Mucosa of rectum (tissue), 2 donors: ENCODE data around the gene EHBP1.
A peak's percentile ranks its signal among the peaks of the same experiment; 100 is the strongest.
"Not testable (repeated sequence)": the region's sequence is repeated elsewhere in the genome, so short reads cannot be mapped to it uniquely, and the experiment has no call there.

ENCODE experiments used
- H3K27ac ChIP-seq, 2 donors: one replicate each; pipeline ENCODE4 v1.7.0; 2013; ENCODE audit warnings: inconsistent platforms in 2 of 2, low read depth in 2 of 2, low read length in 2 of 2
- H3K27me3 ChIP-seq, 2 donors: one replicate each; pipeline ENCODE4 v1.7.0; 2013; ENCODE audit warnings: low read length in 2 of 2; ENCODE audit not compliant: control insufficient read depth in 2 of 2, insufficient read depth in 2 of 2
- H3K36me3 ChIP-seq, 2 donors: one replicate each; pipeline ENCODE4 v1.7.0; 2013; ENCODE audit warnings: low read length in 2 of 2; ENCODE audit not compliant: control insufficient read depth in 2 of 2, insufficient read depth in 2 of 2
- H3K4me1 ChIP-seq, 2 donors: one replicate each; pipeline ENCODE4 v1.7.0; 2013; ENCODE audit warnings: low read length in 2 of 2, mild to moderate bottlenecking in 1 of 2; ENCODE audit not compliant: control insufficient read depth in 2 of 2, insufficient read depth in 2 of 2
- H3K4me3 ChIP-seq, 2 donors: one replicate each; pipeline ENCODE4 v1.7.0; 2013; ENCODE audit warnings: low read length in 2 of 2
- H3K9ac ChIP-seq, 2 donors: one replicate each; pipeline ENCODE4 v1.7.0; 2013; ENCODE audit warnings: low read length in 2 of 2, low read depth in 1 of 2, mild to moderate bottlenecking in 1 of 2
- H3K9me3 ChIP-seq, 2 donors: one replicate each; pipeline ENCODE4 v1.7.0; 2013; ENCODE audit warnings: low read length in 2 of 2; ENCODE audit not compliant: control insufficient read depth in 2 of 2
- donor health status: healthy.
- donor health status: Normal muscosa, but diverticular disease.

Gene EHBP1

GRCh38 chr2:62704654-62705006 is 883 bp upstream of the EHBP1 start:
- Histone ChIP-seq H3K4me3 (peak overlapping the region; percentile 86 to 91), H3K9me3 (no peaks in the 10 kb centered on the region), H3K27me3 (no peaks in the 10 kb centered on the region), H3K27ac (peak overlapping the region; percentile 81 to 85), H3K36me3 (no peaks in the 10 kb centered on the region), H3K9ac (peak overlapping the region; percentile 69 to 77), H3K4me1 (peaks cover 7 to 13% of the 10 kb centered on the region in 2 donors)

DNA sequence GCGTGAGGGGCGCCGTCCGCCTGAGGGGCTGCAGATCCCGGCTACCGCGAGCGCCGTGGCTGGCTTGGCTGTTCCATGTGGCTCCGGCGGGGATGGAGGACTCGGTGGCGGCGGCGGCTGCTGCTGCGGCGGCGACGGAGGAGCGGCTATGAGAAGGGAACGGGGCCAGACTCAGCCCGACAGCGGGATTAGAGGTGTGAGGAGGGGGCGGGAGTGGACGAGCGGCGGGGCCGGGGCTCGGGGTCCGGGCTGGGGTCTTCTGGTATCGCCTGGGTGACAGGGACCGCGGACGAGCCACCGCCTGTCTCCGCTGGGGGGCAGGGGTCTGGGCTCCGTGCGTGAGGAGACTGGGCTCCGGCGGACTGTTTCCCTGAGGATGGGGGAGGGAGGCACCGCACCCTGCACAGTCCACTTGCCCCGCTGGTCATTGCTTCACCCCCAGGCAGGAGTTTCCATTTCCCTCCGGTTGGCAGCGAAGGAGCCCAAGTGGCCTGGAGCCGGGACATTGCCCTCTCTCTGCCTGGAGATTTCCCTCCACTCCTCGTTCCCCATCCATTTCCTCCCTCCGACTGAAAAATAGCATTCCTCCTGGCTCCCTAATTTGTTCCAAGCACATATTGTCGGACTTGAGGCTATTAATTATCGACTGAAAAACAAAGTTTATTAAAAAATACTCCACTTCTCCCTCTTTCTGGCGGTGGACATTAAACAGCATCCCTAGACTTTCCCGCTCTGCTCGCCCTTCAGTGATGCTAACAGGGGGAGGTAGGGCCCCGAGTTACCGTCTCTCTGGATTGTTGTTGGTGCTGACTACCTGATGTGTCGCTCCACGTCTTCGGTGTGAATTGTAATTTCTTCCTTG is 577 bp downstream of the EHBP1 start:
- Histone ChIP-seq H3K27me3 (no peaks in the 10 kb centered on the region), H3K4me1 (peaks cover 7 to 13% of the 10 kb centered on the region in 2 donors), H3K9me3 (no peaks in the 10 kb centered on the region), H3K36me3 (peaks cover 0 to 4% of the 10 kb centered on the region in 2 donors), H3K27ac (peak overlapping the region; percentile 76 to 77), H3K4me3 (peak overlapping the region; percentile 86 to 91), H3K9ac (peak overlapping the region; percentile 71)

GRCh38 chr2:62706721-62707521 is 1.4 kb downstream of the EHBP1 start:
- Histone ChIP-seq H3K9ac (peak overlapping the region; percentile 71), H3K4me1 (peaks cover 7 to 13% of the 10 kb centered on the region in 2 donors), H3K4me3 (peak overlapping the region; percentile 86 to 91), H3K36me3 (peaks cover 0 to 4% of the 10 kb centered on the region in 2 donors), H3K27ac (no peak overlapping the region), H3K9me3 (no peaks in the 10 kb centered on the region), H3K27me3 (no peaks in the 10 kb centered on the region)

- peak overlapping the region in 1 of 2 donors; percentile 11 for H3K4me3 ChIP-seq
- no peak overlapping the region for H3K27ac ChIP-seq
- H3K9me3 ChIP-seq: no peaks in the 10 kb centered on the region
- H3K4me1 ChIP-seq: peaks cover 7 to 13% of the 10 kb centered on the region in 2 donors
- H3K36me3 ChIP-seq: peaks cover 0 to 4% of the 10 kb centered on the region in 2 donors
- no peaks in the 10 kb centered on the region for H3K27me3 ChIP-seq
- no peak overlapping the region for H3K9ac ChIP-seq
Observed at GRCh38 chr2:62708751-62709150, 3.2 kb downstream of the EHBP1 start.

DNA sequence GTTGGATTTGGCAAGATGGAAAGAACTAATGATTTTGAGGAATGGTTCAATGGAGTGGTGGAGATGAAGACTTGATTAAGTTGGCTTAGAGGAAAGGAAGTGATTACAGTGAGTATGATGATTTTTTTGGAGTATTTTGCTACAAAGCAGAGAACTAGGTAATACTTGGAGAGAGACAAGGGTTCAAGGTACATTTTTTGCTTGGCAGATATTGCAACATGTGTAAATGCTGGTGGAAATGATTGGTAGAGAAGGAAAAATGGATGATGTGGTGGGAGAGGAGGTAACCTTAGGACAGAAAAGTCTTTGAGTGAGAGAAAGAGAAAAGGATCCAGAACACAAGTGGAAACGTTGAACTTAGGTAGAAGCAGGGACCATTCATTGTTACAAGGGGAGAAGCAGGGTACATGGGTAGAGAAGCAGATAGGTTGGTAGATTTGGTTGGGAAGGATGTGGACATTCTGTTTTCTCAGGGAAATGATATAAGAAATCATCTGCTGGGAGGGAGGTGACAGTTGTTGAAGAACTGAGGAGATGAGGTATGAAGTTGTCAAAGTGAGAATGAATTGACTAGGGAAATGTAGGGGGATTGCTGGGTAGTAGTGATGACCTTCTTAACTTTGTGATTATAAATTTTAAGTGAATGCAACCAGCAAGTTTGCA is 6.5 kb downstream of the EHBP1 start:
- peaks cover 0 to 5% of the 10 kb centered on the region in 2 donors for H3K4me1 ChIP-seq
- H3K9me3 ChIP-seq: no peaks in the 10 kb centered on the region
- H3K4me3 ChIP-seq: no peak overlapping the region
- H3K36me3 ChIP-seq: peaks cover 0 to 4% of the 10 kb centered on the region in 2 donors
- no peak overlapping the region for H3K9ac ChIP-seq
- no peak overlapping the region for H3K27ac ChIP-seq
- no peaks in the 10 kb centered on the region for H3K27me3 ChIP-seq

DNA sequence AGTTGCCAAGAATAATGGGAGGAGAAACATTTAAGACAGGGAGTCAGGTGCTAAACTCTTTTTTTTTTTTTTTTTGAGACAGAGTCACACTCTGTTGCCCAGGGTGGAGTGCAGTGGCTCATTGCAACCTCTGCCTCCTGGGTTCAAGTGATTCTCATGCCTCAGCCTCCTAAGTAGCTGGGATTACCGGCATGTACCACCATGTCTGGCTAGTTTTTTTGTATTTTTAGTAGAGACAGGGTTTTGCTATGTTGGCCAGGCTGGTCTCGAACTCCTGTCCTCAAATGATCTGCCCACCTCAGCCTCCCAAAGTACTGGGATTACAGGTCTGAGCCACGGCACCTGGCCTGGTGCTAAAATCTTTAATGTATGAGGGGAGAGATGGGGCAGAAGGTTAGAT is 7.7 kb downstream of the EHBP1 start:
- not testable (repeated sequence) for H3K4me3 ChIP-seq, H3K27ac ChIP-seq, H3K9ac ChIP-seq, H3K27me3 ChIP-seq, H3K9me3 ChIP-seq, H3K36me3 ChIP-seq, H3K4me1 ChIP-seq

DNA sequence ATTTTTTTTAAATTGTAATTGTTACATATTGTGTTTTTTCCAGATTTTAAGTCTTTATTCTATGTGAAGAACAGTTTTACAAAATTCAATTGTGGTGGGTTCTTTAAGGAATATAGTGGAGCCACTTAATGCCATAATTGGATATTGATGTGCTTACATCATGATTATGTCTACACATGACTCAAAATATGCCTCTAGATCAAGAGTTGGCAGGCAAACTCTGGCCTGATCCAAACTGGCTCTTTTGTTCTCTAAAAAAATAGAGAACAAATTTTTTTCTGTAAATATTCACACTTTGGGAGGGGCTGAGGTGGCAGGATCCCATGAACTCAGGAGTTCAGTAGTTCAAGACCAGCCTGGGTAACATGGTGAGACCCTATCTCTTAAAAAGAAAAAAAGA is 8.3 kb downstream of the EHBP1 start:
- no peak overlapping the region for H3K4me3 ChIP-seq
- H3K36me3 ChIP-seq: peaks cover 0 to 4% of the 10 kb centered on the region in 2 donors
- no peak overlapping the region for H3K9ac ChIP-seq
- no peaks in the 10 kb centered on the region for H3K4me1 ChIP-seq
- H3K9me3 ChIP-seq: no peaks in the 10 kb centered on the region
- H3K27me3 ChIP-seq: no peaks in the 10 kb centered on the region
- no peak overlapping the region for H3K27ac ChIP-seq

GRCh38 chr2:62716768-62717167 is 11.3 kb downstream of the EHBP1 start:
- Histone ChIP-seq H3K4me3 (no peak overlapping the region), H3K9me3 (no peaks in the 10 kb centered on the region), H3K4me1 (no peaks in the 10 kb centered on the region), H3K27ac (no peak overlapping the region), H3K36me3 (no peaks in the 10 kb centered on the region), H3K27me3 (no peaks in the 10 kb centered on the region), H3K9ac (no peak overlapping the region)

DNA sequence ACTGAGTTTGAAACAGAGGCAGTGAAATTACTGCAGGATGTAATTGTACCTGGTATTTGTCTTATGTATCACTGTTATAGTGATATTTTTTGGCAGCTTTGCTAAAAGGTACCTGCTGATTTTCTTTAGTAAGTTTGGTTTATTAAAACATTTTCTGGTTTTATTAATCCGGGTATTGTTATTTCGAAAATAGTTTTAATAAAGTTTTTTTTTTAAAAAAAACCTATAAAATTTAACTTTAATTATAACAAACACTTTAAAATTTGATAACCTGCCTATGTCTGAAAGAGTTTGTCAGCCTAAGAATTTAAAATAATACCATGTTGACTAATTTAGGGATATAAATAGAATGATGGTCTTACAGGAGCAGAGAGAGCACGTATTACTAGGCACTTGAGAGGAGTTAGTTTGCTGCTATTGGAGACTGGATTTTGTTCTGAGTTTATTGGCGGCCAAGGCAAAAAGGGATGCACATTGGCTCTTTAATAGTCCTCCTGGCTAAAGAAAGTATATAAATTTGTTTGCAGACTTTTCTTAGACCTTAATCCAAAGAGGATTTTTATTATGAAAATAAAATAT is 12.1 kb downstream of the EHBP1 start:
- H3K4me3 ChIP-seq: no peak overlapping the region
- no peaks in the 10 kb centered on the region for H3K9me3 ChIP-seq
- no peak overlapping the region for H3K9ac ChIP-seq
- H3K27me3 ChIP-seq: no peaks in the 10 kb centered on the region
- H3K27ac ChIP-seq: no peak overlapping the region
- H3K4me1 ChIP-seq: no peaks in the 10 kb centered on the region
- H3K36me3 ChIP-seq: no peaks in the 10 kb centered on the region
